GM12864 (cell line): ENCODE results near the gene C1GALT1C1.
"Not testable (repeated sequence)": the region's sequence is repeated elsewhere in the genome, so short reads cannot be mapped to it uniquely, and the experiment has no call there.

Experiments
- DNase-seq: peaks from one replicate; pipeline ENCODE4 v3.0.0-alpha.2; 2011; ENCODE audit warnings: low read depth
- H3K4me3 ChIP-seq: 2 replicates; pipeline ENCODE4 v1.5.1; 2011; ENCODE audit warnings: mild to moderate bottlenecking, low read depth, low read length, control low read depth
- TF ChIP-seq, protein P1 (sequence below): IDR thresholded peaks from 2 replicates; pipeline ENCODE4 v1.5.1; 2011; ENCODE audit warnings: low read depth, mild to moderate bottlenecking, moderate library complexity, low read length, control low read depth, inconsistent platforms; ENCODE audit errors: missing control alignments

Gene C1GALT1C1

DNA sequence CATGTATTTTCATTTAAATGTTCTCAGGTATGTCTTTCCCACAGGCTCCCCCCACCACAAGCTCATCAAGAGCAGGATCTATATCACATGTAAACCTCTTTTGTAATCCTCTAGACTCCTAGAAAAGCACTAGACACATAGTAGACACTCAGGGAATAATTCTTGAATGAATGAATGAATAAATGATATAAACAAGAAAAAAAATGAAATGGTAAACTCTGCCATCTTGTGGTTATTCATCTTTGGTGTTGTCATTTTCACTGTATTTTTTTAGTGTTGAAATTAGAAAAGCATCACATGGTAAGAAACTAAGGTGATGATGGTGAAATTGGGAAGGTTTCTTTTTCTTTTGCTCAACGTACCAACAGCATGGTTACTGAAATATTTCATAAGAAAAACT, 34.2 kb upstream of the C1GALT1C1 start:
- no peak overlapping the region for H3K4me3 ChIP-seq
- TF ChIP-seq, protein P1, sequence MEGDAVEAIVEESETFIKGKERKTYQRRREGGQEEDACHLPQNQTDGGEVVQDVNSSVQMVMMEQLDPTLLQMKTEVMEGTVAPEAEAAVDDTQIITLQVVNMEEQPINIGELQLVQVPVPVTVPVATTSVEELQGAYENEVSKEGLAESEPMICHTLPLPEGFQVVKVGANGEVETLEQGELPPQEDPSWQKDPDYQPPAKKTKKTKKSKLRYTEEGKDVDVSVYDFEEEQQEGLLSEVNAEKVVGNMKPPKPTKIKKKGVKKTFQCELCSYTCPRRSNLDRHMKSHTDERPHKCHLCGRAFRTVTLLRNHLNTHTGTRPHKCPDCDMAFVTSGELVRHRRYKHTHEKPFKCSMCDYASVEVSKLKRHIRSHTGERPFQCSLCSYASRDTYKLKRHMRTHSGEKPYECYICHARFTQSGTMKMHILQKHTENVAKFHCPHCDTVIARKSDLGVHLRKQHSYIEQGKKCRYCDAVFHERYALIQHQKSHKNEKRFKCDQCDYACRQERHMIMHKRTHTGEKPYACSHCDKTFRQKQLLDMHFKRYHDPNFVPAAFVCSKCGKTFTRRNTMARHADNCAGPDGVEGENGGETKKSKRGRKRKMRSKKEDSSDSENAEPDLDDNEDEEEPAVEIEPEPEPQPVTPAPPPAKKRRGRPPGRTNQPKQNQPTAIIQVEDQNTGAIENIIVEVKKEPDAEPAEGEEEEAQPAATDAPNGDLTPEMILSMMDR: no peak
- no peak for DNase-seq

DNA sequence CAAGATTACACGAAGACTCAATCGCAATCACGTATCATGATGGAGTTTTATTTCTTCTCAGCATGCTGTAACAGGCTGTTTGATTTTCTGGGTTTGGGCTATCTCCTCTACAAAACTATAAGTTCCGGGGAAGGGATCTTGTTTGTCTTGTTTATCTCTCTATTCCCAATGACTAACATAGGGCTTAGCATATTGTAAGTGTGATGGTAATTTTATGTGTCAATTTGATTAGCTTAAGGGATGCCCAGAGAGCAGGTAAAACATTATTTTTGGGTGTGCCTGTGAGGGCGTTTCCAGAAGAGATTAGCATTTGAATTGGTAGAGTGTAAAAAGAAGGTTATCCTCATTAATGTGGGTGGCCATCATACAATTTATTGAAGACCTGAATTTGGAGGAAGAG, 32.8 kb upstream of the C1GALT1C1 start:
- DNase-seq: no peak
- H3K4me3 ChIP-seq: no peak overlapping the region
- TF ChIP-seq, protein P1: no peak

DNA sequence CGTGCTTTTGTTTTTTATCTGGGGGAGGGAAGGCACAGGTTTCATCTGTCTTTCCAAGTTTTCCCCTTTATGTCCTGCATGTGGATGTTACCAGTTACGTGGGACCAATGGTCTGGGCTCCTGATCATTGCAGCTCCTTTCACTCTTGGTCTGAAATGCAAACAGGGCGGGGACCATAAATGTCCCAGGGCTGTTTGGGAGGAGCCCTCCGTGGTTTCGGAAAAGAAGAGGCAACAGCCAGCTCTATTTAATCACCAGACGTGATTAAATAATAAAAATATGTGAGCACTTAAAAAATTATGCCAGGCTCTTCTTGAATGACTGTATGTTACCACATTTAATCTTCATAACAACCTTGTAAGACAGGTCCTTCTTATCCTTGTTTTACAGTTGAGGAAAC, 30.8 kb upstream of the C1GALT1C1 start:
- DNase-seq: no peak
- TF ChIP-seq, protein P1: no peak
- H3K4me3 ChIP-seq: no peak overlapping the region

DNA sequence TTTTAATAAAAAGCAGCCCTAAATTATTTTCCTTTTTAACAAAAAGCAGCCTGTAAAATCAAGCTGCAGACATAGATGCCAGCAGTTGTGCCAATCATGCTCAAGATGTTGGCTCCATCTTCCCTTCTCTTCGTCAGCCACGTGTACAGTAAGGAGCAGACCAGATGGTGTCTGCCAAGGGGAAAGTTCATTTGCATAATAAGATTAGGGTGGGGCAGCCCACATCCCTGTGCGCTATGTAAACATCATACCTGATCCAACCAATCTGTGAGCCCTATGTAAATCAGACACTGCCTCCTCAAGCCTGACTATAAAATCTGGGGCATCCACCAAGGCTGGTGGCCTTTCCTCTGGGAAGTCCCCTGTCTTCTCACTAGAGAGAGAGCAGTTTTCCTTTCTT, 23.1 kb upstream of the C1GALT1C1 start:
- TF ChIP-seq, protein P1: no peak
- DNase-seq: no peak

DNA sequence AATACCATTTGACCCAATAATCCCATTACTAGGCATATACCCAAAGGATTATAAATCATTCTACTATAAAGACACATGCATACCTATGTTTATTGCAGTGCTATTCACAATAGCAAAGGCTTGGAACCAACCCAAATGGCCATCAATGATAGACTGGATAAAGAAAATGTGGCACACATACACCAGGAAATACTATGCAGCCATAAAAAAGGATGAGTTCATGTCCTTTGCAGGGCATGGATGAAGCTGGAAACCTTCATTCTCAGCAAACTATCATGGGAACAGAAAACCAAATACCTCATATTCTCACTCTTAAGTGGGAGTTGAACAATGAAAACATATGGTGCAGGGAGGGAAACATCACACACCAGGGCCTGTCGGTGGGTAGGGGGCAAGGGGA, 22.4 kb upstream of the C1GALT1C1 start:
- not testable (repeated sequence) for H3K4me3 ChIP-seq, DNase-seq

More for the DNA sequence above, 23.1 kb upstream of the C1GALT1C1 start:
- no peak overlapping the region for H3K4me3 ChIP-seq

DNA sequence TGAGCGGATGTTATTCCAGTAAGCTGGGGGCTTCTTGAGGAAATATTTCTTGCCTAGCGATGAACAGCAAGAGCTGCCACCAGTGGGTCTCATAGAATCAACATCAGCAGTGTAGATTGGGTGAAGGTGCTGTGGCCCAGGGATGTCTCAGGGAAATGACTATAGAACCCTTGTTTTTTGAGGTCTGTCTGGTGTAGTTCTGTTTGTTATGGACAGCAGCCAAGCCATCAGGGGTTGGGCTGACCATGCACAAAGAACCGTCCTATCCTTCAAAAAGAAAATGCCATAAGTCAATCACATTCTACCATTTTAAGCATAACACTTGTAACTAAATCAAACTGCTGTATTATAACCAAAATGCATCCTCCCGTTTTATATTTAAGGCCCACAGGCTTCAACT, 17.3 kb upstream of the C1GALT1C1 start:
- TF ChIP-seq, protein P1: no peak
- DNase-seq: no peak
- no peak overlapping the region for H3K4me3 ChIP-seq

DNA sequence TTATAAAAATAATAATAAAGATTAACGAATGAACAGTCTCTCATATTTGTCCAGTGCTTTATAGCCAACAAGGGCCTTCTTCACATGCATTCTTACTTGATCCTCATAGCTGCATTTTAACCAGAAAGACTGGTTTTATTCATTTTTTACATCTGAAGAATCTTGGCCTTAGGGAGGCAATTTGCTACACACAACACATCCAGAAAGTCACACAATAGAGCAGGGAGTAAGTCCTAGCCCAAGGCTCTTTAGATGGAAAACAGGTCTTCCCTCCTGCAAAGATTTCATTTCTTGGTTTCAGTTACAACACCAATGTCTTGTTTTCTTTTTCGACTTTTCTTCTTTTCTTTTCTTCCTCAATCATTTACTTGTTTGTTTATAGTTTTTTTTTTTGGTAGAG, 13.0 kb upstream of the C1GALT1C1 start:
- no peak overlapping the region for H3K4me3 ChIP-seq
- no peak for DNase-seq
- TF ChIP-seq, protein P1: no peak

DNA sequence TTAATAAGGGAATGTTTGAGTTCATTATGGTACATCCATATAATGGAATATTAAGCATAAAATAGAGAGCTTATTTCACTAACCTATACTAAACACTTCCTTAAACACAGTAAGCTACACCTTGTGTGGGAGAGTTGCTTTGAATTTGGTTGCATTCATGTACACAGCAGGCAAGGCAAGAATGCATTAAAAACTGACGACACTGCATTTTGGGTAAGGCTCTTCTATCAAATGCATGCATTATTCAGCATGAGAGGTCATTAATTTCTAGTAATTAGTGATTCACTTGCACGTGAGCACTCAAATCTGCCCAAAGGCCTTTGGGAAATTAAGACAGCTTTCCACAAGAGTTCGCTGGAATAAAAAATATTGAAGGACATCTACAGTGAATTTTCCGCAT, 8.8 kb upstream of the C1GALT1C1 start:
- no peak overlapping the region for H3K4me3 ChIP-seq
- DNase-seq: no peak
- TF ChIP-seq, protein P1: no peak
